Myometrial cell (primary cell): ENCODE measurements around the gene ZFYVE9. TPM values are rescaled to one million over a fixed set of nuclear protein-coding genes. Genes with fewer than 3 reads are reported as not detected.

ENCODE experiments used
- total RNA-seq: library from RNA; depleted of rRNA; stranded (reverse); fragments of >200 nt; gene quantifications from 2 replicates; pipeline ENCODE4 v1.2.3, GENCODE V29; 2015

ZFYVE9 gene, protein sequence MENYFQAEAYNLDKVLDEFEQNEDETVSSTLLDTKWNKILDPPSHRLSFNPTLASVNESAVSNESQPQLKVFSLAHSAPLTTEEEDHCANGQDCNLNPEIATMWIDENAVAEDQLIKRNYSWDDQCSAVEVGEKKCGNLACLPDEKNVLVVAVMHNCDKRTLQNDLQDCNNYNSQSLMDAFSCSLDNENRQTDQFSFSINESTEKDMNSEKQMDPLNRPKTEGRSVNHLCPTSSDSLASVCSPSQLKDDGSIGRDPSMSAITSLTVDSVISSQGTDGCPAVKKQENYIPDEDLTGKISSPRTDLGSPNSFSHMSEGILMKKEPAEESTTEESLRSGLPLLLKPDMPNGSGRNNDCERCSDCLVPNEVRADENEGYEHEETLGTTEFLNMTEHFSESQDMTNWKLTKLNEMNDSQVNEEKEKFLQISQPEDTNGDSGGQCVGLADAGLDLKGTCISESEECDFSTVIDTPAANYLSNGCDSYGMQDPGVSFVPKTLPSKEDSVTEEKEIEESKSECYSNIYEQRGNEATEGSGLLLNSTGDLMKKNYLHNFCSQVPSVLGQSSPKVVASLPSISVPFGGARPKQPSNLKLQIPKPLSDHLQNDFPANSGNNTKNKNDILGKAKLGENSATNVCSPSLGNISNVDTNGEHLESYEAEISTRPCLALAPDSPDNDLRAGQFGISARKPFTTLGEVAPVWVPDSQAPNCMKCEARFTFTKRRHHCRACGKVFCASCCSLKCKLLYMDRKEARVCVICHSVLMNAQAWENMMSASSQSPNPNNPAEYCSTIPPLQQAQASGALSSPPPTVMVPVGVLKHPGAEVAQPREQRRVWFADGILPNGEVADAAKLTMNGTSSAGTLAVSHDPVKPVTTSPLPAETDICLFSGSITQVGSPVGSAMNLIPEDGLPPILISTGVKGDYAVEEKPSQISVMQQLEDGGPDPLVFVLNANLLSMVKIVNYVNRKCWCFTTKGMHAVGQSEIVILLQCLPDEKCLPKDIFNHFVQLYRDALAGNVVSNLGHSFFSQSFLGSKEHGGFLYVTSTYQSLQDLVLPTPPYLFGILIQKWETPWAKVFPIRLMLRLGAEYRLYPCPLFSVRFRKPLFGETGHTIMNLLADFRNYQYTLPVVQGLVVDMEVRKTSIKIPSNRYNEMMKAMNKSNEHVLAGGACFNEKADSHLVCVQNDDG (N-terminal part only)
- total RNA-seq: 16.1 and 17.5 TPM in 2 replicates

DNA sequence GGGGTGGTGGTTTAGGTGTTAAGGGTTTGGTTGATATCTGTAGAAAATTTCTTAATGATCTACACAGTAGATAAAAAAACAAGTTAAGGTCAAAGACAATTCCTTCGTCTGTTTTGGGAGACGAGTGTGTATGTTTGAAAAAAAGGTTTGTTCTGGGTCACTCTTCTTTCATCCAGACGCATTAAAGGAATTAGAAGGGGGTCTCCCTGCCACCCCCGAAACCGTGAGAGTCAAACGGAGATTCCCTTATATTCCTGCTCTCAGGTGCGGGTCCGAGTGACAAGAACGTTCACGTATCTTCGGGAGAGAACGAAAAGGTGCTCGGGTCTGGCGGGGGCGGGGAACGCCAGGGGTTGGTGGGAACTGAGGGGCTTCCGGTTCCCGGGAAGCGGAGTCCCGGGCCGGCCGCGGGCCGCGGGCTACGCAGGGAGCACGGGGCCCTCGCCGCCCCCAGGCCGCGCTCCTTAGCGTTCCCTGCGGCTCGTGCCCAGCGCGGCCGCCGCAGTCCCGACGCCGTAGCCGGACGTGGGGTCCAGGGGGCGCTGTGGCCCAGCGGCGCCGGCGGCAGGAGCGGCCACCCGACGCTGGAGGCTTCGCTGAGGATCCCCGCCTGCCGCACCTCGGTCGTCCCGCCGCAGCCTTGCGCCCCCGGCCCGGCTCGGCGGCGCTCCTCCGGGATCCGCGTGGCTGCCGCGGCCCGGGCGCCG lies at the start of gene ZFYVE9:
Gene ZFYVE9 (plus strand): TSS at position 577 of the 707 bp plus-strand sequence. CDS start 91,118 bp downstream, outside the sequence.

DNA sequence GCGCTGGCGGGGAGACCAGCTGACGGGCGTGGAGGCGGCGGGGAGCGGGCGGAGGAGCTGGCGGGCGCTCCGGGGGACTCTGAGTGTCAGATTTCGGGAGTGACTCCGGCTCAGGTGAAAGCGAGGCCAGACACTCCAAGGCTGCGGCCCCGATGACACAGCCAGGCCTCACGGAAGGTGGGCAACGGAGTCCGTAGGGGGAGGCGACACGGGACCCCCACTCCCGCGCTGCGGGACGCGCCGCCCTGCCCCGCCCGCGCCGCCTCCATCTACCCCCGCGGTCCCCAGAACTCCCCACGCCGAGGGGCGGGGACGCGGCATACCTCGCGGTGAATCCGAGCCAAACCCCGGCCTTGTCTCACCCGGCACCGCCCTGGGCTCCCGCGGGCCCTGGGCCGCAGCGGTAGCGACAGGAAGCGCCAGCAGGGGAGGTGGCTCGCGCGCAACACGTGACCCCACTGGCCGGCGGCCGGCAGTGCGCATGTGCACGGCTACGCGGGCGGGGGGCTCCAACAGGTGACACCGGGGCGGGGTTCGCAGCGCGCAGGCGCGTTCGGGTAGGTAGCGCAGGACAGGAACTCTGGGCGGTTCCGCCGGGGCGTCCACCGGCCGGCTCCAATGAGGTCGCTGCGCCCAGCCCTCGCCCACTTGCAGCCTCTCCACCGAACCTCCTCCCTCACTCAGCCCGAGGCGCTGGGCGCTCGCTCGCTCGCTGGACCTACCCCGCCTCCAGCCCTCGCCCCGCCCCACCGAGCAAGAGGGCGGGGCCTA lies 224.0 kb downstream of the ZFYVE9 start, which contains the start of gene CC2D1B:
Gene CC2D1B (minus strand): TSS at position 460 of the 771 bp plus-strand sequence. CDS start 1,585 bp downstream, outside the sequence.

Other genes with a start within 250 kb of the ZFYVE9 start
- 9.2 and 12.9 TPM in 2 replicates for gene RAB3B, start 151.4 kb upstream of the ZFYVE9 start, total RNA-seq
- gene KTI12, start 108.3 kb upstream of the ZFYVE9 start, total RNA-seq: 12.2 and 12.7 TPM in 2 replicates
- gene TXNDC12, start 86.9 kb upstream of the ZFYVE9 start, total RNA-seq: 59.4 and 67.3 TPM in 2 replicates
- gene BTF3L4, start 85.8 kb upstream of the ZFYVE9 start, total RNA-seq: 53.0 and 55.3 TPM in 2 replicates
- gene CC2D1B, start 224.1 kb downstream of the ZFYVE9 start, total RNA-seq: 21.3 and 25.9 TPM in 2 replicates